GM12878 (cell line): ENCODE data around the gene UBASH3A. TPM values are rescaled to one million over a fixed set of nuclear protein-coding genes. Genes with fewer than 3 reads are reported as not detected.

ENCODE experiments used
- CBX3 ChIP-seq: fragments of 200-600 bp; sonication (generic); IDR thresholded peaks from 2 replicates; pipeline ENCODE4 v1.6.1; 2016; ENCODE audit warnings: low read depth, borderline replicate concordance
- E2F4 ChIP-seq: IDR thresholded peaks from 2 replicates; pipeline ENCODE4 v1.6.1; 2012; ENCODE audit warnings: low read depth, low read length, improper control_type of control experiment
- E4F1 ChIP-seq: fragments of 450-650 bp; IDR thresholded peaks from 2 replicates; pipeline ENCODE4 v1.6.1; 2018; ENCODE audit warnings: borderline replicate concordance, mild to moderate bottlenecking; ENCODE audit not compliant: partially characterized antibody
- EP300 ChIP-seq, 2 experiments: fragments of 150-350 bp in 1 of 2; IDR thresholded peaks; 2 replicates each; pipeline ENCODE4 v1.6.1; 2011 to 2012; ENCODE audit warnings: low read depth in 2 of 2, low read length in 2 of 2, borderline replicate concordance in 1 of 2, improper control_type of control experiment in 1 of 2, inconsistent platforms in 1 of 2; ENCODE audit not compliant: control insufficient read depth in 1 of 2
- ESRRA ChIP-seq: IDR thresholded peaks from 2 replicates; pipeline ENCODE4 v1.6.1; 2012; ENCODE audit warnings: mild to moderate bottlenecking, low read length, improper control_type of control experiment
- FOS ChIP-seq: IDR thresholded peaks from 3 replicates; pipeline ENCODE4 v1.6.1; 2011; ENCODE audit warnings: borderline replicate concordance; ENCODE audit not compliant: insufficient read length; ENCODE audit errors: extremely low read depth
- FOXM1 ChIP-seq: IDR thresholded peaks from 2 replicates; pipeline ENCODE4 v1.6.1; 2012; ENCODE audit warnings: low read depth, mild to moderate bottlenecking, inconsistent platforms, low read length, moderate library complexity
- MEF2A ChIP-seq: IDR thresholded peaks from 2 replicates; pipeline ENCODE4 v1.6.1; 2011; ENCODE audit warnings: low read depth, mild to moderate bottlenecking, low read length, moderate library complexity; ENCODE audit not compliant: insufficient read depth
- POU2F2 ChIP-seq: IDR thresholded peaks from 3 replicates; pipeline ENCODE4 v1.6.1; 2011; ENCODE audit warnings: low read depth, mild to moderate bottlenecking, low read length, borderline replicate concordance
- RB1 ChIP-seq: fragments of 450-650 bp; formaldehyde crosslinking; IDR thresholded peaks from 2 replicates; pipeline ENCODE4 v1.6.1; 2017; ENCODE audit warnings: mild to moderate bottlenecking, borderline replicate concordance
- RCOR1 ChIP-seq: conservative IDR thresholded peaks from 2 replicates; pipeline ENCODE4 v1.6.1; 2012; ENCODE audit warnings: low read depth, low read length, improper control_type of control experiment
- RELB ChIP-seq: fragments of 450-650 bp; IDR thresholded peaks from 2 replicates; pipeline ENCODE4 v1.6.1; 2017; ENCODE audit warnings: low read depth, mild to moderate bottlenecking, moderate library complexity
- SP1 ChIP-seq: IDR thresholded peaks from one replicate; pipeline ENCODE4 v1.6.1; 2011; ENCODE audit warnings: low read depth, low read length
- SREBF2 ChIP-seq: IDR thresholded peaks from 2 replicates; pipeline ENCODE4 v1.6.1; 2012; ENCODE audit warnings: mild to moderate bottlenecking, low read length
- TARDBP ChIP-seq: IDR thresholded peaks from 2 replicates; pipeline ENCODE4 v1.6.1; 2016; ENCODE audit warnings: borderline replicate concordance
- TCF7 ChIP-seq: IDR thresholded peaks from 2 replicates; pipeline ENCODE4 v1.6.1; 2014; ENCODE audit warnings: antibody characterized with exemption, borderline replicate concordance
- YY1 ChIP-seq: IDR thresholded peaks from 2 replicates; pipeline ENCODE4 v1.6.1; 2011; ENCODE audit warnings: low read depth, mild to moderate bottlenecking, low read length
- ZNF217 ChIP-seq: fragments of 450-650 bp; IDR thresholded peaks from 2 replicates; pipeline ENCODE4 v1.6.1; 2017; ENCODE audit warnings: antibody characterized with exemption, mild to moderate bottlenecking
- ZNF384 ChIP-seq: IDR thresholded peaks from 2 replicates; pipeline ENCODE4 v1.6.1; 2012; ENCODE audit warnings: low read depth, mild to moderate bottlenecking, low read length, improper control_type of control experiment, borderline replicate concordance
- ZZZ3 ChIP-seq: IDR thresholded peaks from 2 replicates; pipeline ENCODE4 v1.6.1; 2011; ENCODE audit warnings: low read depth; ENCODE audit not compliant: control insufficient read depth, insufficient read length
- polyA plus RNA-seq, 11 experiments: library from polyadenylated mRNA; depleted of rRNA in 4 of 11; unstranded in 6 of 11; stranded (reverse) in 5 of 11; fragments of >200 nt; fragmentation: Nextera tagmentation in 4 of 11; fragmentation: Illumina TruSeq in 1 of 11; extraction: Ambion mirVana in 4 of 11; extraction: Trizol in 1 of 11; gene quantifications; 1 replicate in 1 of 11; 2 replicates in 10 of 11; pipeline versions ENCODE4 v1.2.1 to v1.2.3, GENCODE V29; 2011 to 2016; ENCODE audit warnings: inconsistent platforms in 2 of 11, missing spikeins in 2 of 11, low read depth in 1 of 11
- total RNA-seq, 4 experiments: library from RNA; depleted of rRNA in 3 of 4; stranded (reverse); fragments of >200 nt in 3 of 4; fragmentation: Illumina TruSeq in 1 of 4; extraction: Trizol in 1 of 4; gene quantifications; 2 replicates each; pipeline versions ENCODE4 v1.2.1 to v1.2.3, GENCODE V29; 2013 to 2021
- TF ChIP-seq, protein P1 (sequence below): fragments of 150-350 bp; IDR thresholded peaks from 2 replicates; pipeline ENCODE4 v1.6.1; 2014; ENCODE audit warnings: mild to moderate bottlenecking, low read depth, low read length

The UBASH3A gene
- total and polyA plus RNA-seq, 10 of the 15 experiments (the other 5 are each of a cell fraction or from before 2014, with no cell fraction given) = 0.04 to 0.39 (median 0.23) TPM; not detected in 1

DNA sequence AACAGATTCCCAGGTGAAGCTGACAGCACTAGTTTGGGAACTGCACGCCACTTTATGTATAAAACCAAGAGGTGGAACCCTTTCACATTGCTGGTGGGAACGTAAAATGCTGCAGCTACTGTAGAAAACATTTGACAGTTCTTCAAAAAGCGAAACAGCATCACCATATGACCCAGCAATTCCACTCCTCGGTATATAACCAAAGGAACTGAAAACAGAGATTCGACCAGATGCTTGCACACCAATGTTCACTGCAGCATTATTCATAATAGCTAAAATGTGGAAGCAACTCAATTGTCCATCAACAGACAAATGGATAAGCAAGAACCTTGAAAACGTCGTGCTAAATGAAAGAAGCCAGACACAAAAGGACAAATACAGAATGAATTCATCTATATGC is 74.8 kb downstream of the UBASH3A start (continued):
- TF ChIP-seq EP300 (IDR thresholded peaks at IDR 0.05; ENCODE audit: borderline replicate concordance in 1 of 2, control insufficient read depth in 1 of 2, low read depth in 2 of 2, low read length in 2 of 2) (peak; percentile 71; a peak in 3 of 4 replicates), SP1 (no peak), RB1 (no peak), FOXM1 (peak; percentile 79; the same call in 1 of the 2 replicates), RCOR1 (no peak), RELB (peak; percentile 85), ZNF217 (0 out of 2 replicates have a peak, but pooled peaks have one; percentile 4), CBX3 (no peak), FOS (no peak), E2F4 (no peak), POU2F2 (peak; percentile 71; the same call in 1 of the 3 replicates), SREBF2 (no peak), YY1 (no peak), ZNF384 (no peak), TCF7 (no peak), E4F1 (no peak), TARDBP (no peak), ZZZ3 (no peak), MEF2A (0 out of 2 replicates have a peak, but pooled peaks have one; percentile 25), ESRRA (no peak)
- TF ChIP-seq, protein P1, sequence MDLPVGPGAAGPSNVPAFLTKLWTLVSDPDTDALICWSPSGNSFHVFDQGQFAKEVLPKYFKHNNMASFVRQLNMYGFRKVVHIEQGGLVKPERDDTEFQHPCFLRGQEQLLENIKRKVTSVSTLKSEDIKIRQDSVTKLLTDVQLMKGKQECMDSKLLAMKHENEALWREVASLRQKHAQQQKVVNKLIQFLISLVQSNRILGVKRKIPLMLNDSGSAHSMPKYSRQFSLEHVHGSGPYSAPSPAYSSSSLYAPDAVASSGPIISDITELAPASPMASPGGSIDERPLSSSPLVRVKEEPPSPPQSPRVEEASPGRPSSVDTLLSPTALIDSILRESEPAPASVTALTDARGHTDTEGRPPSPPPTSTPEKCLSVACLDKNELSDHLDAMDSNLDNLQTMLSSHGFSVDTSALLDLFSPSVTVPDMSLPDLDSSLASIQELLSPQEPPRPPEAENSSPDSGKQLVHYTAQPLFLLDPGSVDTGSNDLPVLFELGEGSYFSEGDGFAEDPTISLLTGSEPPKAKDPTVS = no peak
